GM12801 (cell line): ENCODE results near the gene C12orf57.

Experiments used
- TF ChIP-seq, protein P1 (sequence below): IDR thresholded peaks from one replicate; pipeline ENCODE4 v1.5.1; 2011; ENCODE audit warnings: control low read depth; ENCODE audit not compliant: insufficient read length; ENCODE audit errors: extremely low read depth

Gene C12orf57, protein sequence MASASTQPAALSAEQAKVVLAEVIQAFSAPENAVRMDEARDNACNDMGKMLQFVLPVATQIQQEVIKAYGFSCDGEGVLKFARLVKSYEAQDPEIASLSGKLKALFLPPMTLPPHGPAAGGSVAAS

DNA sequence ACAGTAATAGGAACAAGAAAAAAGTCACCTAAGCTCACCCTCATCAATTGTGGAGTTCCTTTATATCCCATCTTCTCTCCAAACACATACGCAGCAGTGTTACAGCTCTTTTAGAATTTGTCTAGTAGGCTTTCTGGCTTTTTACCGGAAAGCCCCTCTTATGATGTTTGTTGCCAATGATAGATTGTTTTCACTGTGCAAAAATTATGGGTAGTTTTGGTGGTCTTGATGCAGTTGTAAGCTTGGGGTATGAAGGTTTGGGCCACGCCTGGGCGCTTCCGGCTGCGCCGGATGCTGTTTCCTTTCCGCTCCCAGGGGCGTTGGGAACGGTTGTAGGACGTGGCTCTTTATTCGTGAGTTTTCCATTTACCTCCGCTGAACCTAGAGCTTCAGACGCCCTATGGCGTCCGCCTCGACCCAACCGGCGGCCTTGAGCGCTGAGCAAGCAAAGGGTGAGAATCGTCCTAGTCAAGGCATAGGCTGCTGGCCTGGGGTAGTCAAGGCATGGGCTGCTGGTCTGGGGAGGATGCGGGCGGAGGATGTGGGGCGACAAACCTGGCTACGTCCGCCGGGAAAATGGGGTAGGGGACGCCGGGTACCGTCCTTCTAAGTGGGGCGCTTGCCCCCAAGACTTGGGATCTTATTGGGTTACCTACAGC, at the start of gene C12orf57, which contains the start of gene RNU7-1:
TSS of gene C12orf57 (plus strand) at position 301 of the 659 bp plus-strand sequence. CDS start at position 401, 100 bp downstream.
TSS of gene RNU7-1 (plus strand) at position 95 of the 659 bp plus-strand sequence.
- TF ChIP-seq, protein P1, sequence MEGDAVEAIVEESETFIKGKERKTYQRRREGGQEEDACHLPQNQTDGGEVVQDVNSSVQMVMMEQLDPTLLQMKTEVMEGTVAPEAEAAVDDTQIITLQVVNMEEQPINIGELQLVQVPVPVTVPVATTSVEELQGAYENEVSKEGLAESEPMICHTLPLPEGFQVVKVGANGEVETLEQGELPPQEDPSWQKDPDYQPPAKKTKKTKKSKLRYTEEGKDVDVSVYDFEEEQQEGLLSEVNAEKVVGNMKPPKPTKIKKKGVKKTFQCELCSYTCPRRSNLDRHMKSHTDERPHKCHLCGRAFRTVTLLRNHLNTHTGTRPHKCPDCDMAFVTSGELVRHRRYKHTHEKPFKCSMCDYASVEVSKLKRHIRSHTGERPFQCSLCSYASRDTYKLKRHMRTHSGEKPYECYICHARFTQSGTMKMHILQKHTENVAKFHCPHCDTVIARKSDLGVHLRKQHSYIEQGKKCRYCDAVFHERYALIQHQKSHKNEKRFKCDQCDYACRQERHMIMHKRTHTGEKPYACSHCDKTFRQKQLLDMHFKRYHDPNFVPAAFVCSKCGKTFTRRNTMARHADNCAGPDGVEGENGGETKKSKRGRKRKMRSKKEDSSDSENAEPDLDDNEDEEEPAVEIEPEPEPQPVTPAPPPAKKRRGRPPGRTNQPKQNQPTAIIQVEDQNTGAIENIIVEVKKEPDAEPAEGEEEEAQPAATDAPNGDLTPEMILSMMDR: no peak

DNA sequence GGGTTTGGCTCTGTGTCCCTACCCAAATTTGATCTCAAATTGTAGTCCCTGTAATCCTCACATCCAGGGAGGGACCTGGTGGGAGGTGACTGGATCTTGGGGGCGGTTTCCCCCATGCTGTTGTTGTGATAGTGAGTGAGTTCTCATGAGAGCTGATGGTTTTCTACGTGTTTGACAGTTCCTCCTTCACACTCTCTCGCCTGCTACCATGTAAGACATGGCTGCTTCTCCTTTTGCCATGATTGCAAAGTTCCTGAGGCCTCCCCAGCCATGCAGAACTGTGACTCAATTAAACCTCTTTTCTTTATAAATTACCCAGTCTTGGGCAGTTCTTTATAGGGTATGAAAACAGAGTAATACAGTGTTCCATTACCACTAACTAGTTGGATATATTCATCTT, 49.5 kb upstream of the C12orf57 start:
- TF ChIP-seq, protein P1: no peak

DNA sequence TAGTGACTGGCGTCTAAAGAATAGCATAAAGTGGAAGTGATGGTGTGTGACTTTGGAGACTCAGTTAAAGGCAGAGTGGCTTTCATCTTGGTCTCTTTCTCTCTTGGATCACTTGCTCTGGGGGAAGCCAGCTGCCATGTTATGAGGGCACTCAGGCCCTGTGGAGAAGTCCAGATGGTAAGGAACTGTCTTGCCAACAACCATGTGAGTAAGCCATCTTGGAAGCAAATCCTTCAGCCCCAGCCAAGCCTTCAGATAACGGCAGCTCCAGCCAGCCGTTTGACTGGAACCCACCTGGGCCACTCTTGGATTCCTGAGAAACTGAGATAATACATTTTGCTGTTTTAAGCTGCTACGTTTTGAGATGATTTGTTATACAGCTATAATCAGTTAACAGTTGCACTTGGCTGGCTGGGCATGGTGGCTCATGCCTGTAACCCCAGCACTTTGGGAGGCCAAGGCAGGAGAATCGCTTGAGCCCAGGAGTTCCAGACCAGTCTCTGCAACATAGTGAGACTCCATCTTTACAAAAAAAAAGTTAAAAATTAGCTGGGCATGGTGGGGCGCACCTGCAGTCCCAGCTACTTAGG, 46.9 kb upstream of the C12orf57 start:
- TF ChIP-seq, protein P1: no peak

DNA sequence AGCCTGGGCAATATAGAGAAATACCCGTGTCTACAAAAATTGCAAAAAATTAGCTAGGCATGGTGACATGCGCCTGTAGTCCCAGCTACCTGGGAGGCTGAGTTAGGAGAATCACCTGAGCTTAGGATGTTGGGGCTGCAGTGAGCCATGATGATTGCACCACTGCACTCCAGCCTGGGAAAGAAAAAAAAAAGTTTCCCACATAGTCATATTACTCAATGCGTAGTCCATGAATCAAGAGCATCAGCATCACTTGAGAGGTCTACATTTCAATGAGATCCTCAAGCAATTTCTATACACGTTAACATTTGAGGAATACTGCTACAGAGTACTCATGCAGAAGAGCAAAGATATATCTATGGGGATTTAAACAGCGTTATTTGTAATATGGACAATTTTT, 44.4 kb upstream of the C12orf57 start:
- TF ChIP-seq, protein P1: no peak

DNA sequence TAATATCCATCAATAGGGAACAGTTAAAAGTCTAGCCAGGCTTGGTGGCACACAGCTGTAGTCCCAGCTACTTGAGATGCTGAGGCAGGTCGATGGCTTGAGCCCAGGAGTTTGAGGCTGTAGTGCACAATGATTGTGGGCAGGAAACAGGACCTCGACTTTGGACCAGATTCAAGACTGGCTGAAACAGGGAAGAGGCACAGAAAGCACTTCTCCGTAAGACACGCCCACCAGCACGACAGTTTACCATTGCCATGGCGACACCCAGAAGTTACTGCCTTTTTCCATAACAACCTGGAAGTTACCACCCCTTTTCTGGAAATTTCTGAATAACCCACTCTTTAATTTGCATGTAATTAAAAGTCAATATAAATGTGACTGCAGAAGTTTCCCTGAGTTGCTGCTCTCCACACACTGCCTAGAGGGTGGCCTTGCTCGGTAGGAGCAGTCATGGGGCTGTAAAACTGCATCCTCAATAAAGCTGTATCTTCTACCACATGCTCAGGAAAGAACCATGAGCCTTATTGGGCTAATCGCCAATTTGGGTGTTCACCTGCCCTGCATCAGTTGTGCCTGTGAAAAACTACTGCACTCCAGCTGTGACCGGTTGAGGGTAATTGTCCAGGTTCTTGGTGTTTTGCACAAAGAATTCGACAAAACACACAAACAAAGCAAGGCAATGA, 43.8 kb upstream of the C12orf57 start:
- TF ChIP-seq, protein P1: no peak

DNA sequence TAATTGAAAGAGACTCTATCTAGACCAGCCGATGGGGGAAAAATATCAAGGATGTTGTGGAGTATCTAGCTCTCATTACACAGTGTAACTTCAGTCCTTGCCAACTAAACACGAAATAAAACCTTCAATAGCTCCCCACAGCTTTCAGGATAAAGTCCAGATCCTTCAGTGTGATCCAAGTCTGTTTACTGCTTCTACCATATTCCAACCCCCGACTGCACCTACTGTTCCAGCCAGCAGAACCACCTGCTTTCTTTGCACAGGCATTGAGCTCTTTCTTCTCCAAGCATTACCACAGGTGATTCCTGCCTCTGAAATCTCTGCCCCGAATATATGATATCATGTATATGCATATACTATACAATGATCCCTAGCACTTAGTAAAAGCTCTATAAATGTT, 41.4 kb upstream of the C12orf57 start:
- TF ChIP-seq, protein P1: no peak

DNA sequence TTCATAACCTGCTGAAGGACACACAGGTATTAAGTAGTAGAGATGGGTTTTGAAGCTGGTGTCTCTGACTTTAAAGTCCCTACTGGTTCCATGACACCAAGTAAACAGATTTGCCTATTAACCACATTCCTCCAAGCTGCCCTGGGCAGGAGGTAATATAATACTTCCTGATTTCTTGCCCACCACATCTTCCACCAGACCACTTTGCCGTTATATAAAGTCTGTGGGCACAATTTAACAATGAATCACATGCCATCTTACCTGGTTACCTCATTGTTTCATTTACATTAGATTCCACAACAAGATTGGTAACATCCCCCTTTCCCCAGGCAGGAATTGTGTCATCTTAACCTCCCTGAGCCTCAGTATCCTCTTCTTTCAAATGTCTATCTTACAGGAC, 40.1 kb upstream of the C12orf57 start:
- TF ChIP-seq, protein P1: no peak
